HG03064 (cell line): Measurements from ENCODE around the gene NCKIPSD.

Source experiments
- ATAC-seq: cut with Tn5 transposase; IDR thresholded peaks from one replicate; pipeline ENCODE4 v1.9.1; 2021; ENCODE audit warnings: low read depth; ENCODE audit not compliant: unreplicated experiment

Gene NCKIPSD

DNA sequence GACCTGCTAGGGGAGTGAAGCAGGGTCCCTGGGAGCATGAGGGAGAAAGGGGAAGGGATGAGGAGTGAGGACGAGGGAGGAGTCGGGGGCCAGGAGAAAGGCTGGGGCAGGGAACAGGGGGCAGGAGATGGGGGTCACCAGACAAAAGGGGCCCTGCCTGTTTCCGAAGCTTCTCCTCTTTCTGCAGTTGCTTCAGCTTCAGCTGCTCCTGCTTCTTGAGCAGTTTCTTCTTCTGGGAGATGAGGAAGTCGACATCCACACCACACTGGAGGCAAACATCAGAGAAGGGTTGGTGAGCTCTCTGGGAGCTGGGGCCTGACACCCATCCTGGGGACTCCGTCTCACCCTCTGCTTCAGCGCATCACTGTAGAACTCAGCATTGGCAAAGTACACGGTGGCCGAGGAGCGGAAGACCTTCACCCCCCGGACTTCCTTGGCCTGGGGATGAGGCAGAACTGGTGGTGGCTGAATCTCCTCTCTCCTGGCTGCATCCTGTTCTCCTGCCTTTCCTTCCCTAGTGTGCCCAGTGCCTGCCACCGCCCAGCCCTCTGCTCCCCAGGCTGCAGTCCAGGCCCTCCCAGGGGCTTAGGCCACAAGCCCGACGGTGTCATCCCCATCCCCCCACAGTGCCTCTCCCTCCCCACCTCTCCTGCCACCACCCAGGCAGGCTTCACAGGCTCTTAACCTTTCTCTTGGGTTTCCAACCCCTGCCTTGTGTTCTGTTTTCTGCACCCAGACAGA lies 57.3 kb downstream of the NCKIPSD start:
- ATAC-seq: no peak

GRCh38 chr3:48625600-48625999 lies 60.1 kb downstream of the NCKIPSD start:
- ATAC-seq: no peak

- no peak for ATAC-seq
These were observed 60.9 kb downstream of the NCKIPSD start for GRCh38 chr3:48624767-48625166.

- no peak for ATAC-seq
These were observed 61.7 kb downstream of the NCKIPSD start for GRCh38 chr3:48623851-48624547.
